H1 (cell line): Measurements from ENCODE around the gene CHST3. TPM values are rescaled to one million over a fixed set of nuclear protein-coding genes. Genes with fewer than 3 reads are reported as not detected.

Experiments used
- BCL11A ChIP-seq, 2 experiments: IDR thresholded peaks; one replicate each; pipeline ENCODE4 v1.6.1; 2011; ENCODE audit warnings: low read depth in 2 of 2, low read length in 2 of 2, mild to moderate bottlenecking in 2 of 2
- RXRA ChIP-seq: IDR thresholded peaks from 2 replicates; pipeline ENCODE4 v1.6.1; 2011; ENCODE audit warnings: low read depth, mild to moderate bottlenecking, low read length, moderate library complexity; ENCODE audit not compliant: insufficient read depth
- polyA plus RNA-seq, 7 experiments: library from polyadenylated mRNA; depleted of rRNA in 3 of 7; stranded (reverse) in 5 of 7; unstranded in 2 of 7; fragments of >200 nt in 5 of 7; fragments of 200-250 nt in 2 of 7; gene quantifications; 1 replicate in 5 of 7; 2 replicates in 1 of 7; 4 replicates in 1 of 7; pipeline versions ENCODE4 v1.2.1 to v1.2.3, GENCODE V29; 2011 to 2013; ENCODE audit warnings: missing spikeins in 2 of 7, mixed read lengths in 2 of 7
- total RNA-seq: library from RNA; stranded (reverse); fragmentation: NEBNext Ultra II Directional; extraction: Animal tissue kit (Norgen Biotek cat#: 25700); gene quantifications from 2 replicates; pipeline ENCODE4 v1.2.1, GENCODE V29; 2021
- TF ChIP-seq, protein P1 (sequence below): IDR thresholded peaks from 2 replicates; pipeline ENCODE4 v1.6.1; 2012; ENCODE audit warnings: low read length, inconsistent platforms

Gene CHST3
- total and polyA plus RNA-seq, 2 of the 8 experiments (the other 6 are each of a cell fraction or from before 2014, with no cell fraction given), result 2.0 to 5.8 TPM

GRCh38 chr10:72056932-72057751 is 92.9 kb downstream of the CHST3 start (continued):
- TF ChIP-seq, protein P1, sequence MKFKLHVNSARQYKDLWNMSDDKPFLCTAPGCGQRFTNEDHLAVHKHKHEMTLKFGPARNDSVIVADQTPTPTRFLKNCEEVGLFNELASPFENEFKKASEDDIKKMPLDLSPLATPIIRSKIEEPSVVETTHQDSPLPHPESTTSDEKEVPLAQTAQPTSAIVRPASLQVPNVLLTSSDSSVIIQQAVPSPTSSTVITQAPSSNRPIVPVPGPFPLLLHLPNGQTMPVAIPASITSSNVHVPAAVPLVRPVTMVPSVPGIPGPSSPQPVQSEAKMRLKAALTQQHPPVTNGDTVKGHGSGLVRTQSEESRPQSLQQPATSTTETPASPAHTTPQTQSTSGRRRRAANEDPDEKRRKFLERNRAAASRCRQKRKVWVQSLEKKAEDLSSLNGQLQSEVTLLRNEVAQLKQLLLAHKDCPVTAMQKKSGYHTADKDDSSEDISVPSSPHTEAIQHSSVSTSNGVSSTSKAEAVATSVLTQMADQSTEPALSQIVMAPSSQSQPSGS, result no peak
- TF ChIP-seq BCL11A (IDR thresholded peaks at IDR 0.05; ENCODE audit: low read depth in 2 of 2, low read length in 2 of 2) (no peak), RXRA (no peak)
